Skin of body (tissue), 2 donors: ENCODE data around the gene VMA21. TPM values are rescaled to one million over a fixed set of nuclear protein-coding genes. Genes with fewer than 3 reads are reported as not detected.

Experiments
- DNase-seq: peaks from one replicate; lab custom pipeline; 2025; lab: John Stamatoyannopoulos, UW
- total RNA-seq: library from RNA; depleted of rRNA; stranded (reverse); fragments of >200 nt; gene quantifications from one replicate; pipeline ENCODE4 v1.2.3, GENCODE V29; 2014

Gene VMA21
- 28.7 TPM for total RNA-seq

GRCh38 chrX:151396825-151397740, at the start of gene VMA21:
Gene VMA21 (plus strand): TSS chrX:151397206. CDS start chrX:151397309, 103 bp downstream.
- peak; percentile 73 for DNase-seq

- no peak for DNase-seq
Observed at GRCh38 chrX:151359341-151359740, 37.7 kb upstream of the VMA21 start.

- no peak for DNase-seq
Observed at GRCh38 chrX:151359931-151360871, 36.8 kb upstream of the VMA21 start.

GRCh38 chrX:151363316-151363715, 33.7 kb upstream of the VMA21 start:
- no peak for DNase-seq

GRCh38 chrX:151365579-151365978, 31.4 kb upstream of the VMA21 start:
- DNase-seq = no peak

- DNase-seq = no peak
Observed at GRCh38 chrX:151370906-151371305, 26.1 kb upstream of the VMA21 start.

GRCh38 chrX:151384807-151385206, 12.2 kb upstream of the VMA21 start:
- DNase-seq = no peak

GRCh38 chrX:151386838-151387459, 10.1 kb upstream of the VMA21 start:
- no peak for DNase-seq

- DNase-seq = no peak
Observed at GRCh38 chrX:151391722-151392121, 5.3 kb upstream of the VMA21 start.

- DNase-seq = no peak
Observed at GRCh38 chrX:151393514-151393913, 3.5 kb upstream of the VMA21 start.

GRCh38 chrX:151396042-151396824, 773 bp upstream of the VMA21 start:
- DNase-seq = peak; percentile 63

- no peak for DNase-seq
Observed at GRCh38 chrX:151397741-151398070, 700 bp downstream of the VMA21 start.

GRCh38 chrX:151398346-151398745, 1.3 kb downstream of the VMA21 start:
- no peak for DNase-seq

- no peak for DNase-seq
Observed at GRCh38 chrX:151402719-151403390, 5.8 kb downstream of the VMA21 start.

- DNase-seq = no peak
Observed at GRCh38 chrX:151416579-151416978, 19.6 kb downstream of the VMA21 start.

GRCh38 chrX:151419782-151420181, 22.8 kb downstream of the VMA21 start:
- DNase-seq = no peak

GRCh38 chrX:151424505-151424904, 27.5 kb downstream of the VMA21 start:
- no peak for DNase-seq

GRCh38 chrX:151448509-151448908, 51.5 kb downstream of the VMA21 start:
- DNase-seq = no peak

- no peak for DNase-seq
Observed at GRCh38 chrX:151458824-151459223, 61.8 kb downstream of the VMA21 start.
